ENCODE results near the gene SUSD3.
A peak's percentile ranks its signal among the peaks of the same experiment; 100 is the strongest.

The SUSD3 gene

GRCh38 chr9:93051680-93052089, 6.8 kb upstream of the SUSD3 start:
- no peak for DNase-seq (ENCODE audit: extremely low read depth in 1 of 2, low read depth in 1 of 2)

DNA sequence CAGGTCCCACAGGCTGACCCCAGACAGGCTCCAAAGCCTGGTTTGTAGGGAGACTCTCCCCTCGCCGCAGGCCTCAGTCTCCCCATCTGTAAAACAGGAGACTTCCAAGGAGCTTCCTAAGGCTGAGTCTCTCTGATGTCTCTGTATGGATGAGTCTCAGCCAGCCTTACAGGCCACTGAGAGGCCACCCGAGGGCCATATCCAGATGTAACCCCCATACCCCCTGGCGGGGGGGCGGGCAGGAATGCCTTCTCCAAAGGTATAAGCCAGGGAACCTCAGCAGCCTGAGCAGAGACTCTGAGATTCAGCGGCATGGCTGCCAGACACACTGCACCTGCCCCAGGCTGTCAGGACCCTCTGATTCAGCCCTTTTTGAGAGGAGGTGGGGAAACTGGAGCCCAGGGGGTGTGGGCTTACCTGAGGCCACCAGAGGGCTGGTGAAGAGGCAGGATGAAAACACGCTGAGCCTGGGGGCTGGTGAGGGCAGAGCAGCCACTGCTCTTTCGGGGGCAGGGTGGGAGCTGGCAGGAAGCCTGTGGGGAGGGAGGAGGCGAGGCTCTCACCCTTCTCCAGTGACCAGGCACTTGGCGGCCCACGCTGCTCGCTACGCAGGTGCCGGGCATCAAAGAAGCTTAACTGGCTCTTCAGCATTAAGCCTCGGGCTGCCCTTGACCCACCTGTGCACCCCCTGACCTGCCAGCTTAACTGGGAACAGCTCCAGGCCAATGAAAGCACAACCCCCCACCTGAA, 5.5 kb upstream of the SUSD3 start:
- no peak for DNase-seq (ENCODE audit: extremely low read depth in 1 of 2, low read depth in 1 of 2)

DNA sequence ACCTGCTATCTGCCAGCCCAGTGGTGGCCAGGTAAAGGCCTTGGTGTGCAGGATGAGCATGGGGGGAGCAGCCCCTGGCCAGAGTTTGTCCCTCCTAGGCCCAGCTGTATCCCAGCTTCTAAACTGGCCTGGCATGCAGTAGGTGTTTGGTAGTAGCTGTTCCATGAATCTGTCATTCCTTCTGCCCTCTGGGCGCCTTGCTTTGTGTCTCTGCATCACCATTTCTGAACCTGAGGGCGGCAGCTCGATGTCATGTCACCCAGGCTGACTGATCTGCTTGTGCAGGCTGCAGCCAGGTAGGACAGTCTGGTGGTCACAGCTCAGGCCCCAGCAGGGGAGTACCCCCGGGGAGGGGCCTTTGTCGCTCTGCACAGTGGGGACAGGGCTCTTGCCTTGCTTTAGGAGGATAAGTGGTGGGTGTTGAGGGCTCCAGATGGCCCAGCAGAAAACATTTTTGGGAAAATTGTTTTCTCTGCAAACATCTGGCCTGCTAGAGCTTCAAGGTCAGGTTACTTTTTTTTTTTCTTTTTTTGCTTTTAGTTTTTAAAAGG, 4.6 kb upstream of the SUSD3 start:
- no peak for DNase-seq (ENCODE audit: extremely low read depth in 1 of 2, low read depth in 1 of 2)

GRCh38 chr9:93054758-93055704, 3.5 kb upstream of the SUSD3 start:
- no peak for DNase-seq (ENCODE audit: extremely low read depth in 1 of 2, low read depth in 1 of 2)

DNA sequence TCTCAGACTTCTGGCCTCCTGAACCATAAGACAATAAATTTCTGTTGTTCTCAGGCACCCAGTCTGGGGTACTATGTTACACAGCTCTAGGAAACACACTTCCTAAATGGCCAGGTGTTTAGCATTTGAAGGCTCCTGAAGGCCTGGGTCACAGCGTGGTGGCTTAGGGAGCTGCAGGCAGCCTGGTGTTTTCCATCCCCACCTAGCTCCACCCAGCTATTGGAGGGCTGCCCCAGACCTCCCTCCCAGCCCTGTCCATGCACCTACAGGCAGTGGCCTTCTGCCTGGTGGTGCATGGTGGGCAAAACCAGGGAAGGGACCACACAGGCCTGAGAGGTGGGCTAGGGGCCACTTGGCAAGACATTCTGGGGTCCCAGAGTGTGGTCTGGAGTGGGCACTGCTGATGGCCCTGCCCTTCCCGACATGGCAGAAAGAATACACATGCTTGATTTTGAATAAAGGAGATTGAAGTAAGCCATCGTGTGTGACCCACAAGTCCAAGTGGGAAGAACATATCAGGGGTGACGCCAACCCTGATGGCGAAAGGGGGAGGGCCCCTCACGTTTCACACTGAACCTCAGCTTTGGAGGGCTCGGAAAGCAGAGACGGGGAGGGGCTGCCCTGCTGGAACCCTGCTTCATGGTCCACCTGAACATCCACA, 1.3 kb upstream of the SUSD3 start:
- no peak for DNase-seq (ENCODE audit: extremely low read depth in 1 of 2, low read depth in 1 of 2)

DNA sequence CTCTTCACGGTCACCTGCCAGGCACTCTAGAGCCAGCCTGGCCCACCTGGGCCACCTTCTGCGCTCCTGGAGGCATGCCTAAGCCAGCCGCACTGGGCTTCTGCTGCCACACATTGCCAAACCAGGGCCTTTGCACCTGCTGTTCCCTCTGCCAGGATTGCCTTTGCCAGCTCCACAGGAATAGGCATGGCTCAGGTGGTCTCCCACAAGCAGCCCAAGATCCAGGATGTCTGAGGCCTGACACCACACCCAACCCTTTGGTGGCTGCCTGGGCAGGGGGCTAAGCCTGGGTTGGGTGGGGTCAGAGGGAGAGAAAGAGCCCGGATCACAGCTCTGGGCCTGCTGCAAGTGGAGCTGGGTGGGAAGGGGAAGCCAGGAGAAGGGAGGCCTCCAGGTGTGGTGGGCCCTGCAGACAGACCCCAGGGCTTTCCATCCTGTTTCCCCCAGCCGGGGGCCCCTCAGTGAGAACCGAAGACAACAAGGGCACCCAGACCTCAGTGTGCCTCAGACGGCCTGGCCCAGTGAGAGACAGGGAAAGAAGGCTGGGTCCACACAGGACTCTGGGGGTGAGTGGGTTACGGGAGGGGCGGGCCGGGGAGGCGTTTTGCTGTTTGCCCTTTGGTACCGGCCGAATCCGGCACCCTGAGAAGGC, 672 bp upstream of the SUSD3 start:
- DNase-seq (ENCODE audit: extremely low read depth in 1 of 2, low read depth in 1 of 2) = no peak

GRCh38 chr9:93059011-93059714, 662 bp downstream of the SUSD3 start:
- no peak for DNase-seq (ENCODE audit: extremely low read depth in 1 of 2, low read depth in 1 of 2)

- no peak for DNase-seq (ENCODE audit: extremely low read depth in 1 of 2, low read depth in 1 of 2)
Measured at GRCh38 chr9:93059715-93060578, 1.4 kb downstream of the SUSD3 start.

- no peak for DNase-seq (ENCODE audit: extremely low read depth in 1 of 2, low read depth in 1 of 2)
Measured at GRCh38 chr9:93060746-93061259, 2.3 kb downstream of the SUSD3 start.

- DNase-seq (ENCODE audit: extremely low read depth in 1 of 2, low read depth in 1 of 2) = no peak
Measured at GRCh38 chr9:93061260-93061751, 2.8 kb downstream of the SUSD3 start.

DNA sequence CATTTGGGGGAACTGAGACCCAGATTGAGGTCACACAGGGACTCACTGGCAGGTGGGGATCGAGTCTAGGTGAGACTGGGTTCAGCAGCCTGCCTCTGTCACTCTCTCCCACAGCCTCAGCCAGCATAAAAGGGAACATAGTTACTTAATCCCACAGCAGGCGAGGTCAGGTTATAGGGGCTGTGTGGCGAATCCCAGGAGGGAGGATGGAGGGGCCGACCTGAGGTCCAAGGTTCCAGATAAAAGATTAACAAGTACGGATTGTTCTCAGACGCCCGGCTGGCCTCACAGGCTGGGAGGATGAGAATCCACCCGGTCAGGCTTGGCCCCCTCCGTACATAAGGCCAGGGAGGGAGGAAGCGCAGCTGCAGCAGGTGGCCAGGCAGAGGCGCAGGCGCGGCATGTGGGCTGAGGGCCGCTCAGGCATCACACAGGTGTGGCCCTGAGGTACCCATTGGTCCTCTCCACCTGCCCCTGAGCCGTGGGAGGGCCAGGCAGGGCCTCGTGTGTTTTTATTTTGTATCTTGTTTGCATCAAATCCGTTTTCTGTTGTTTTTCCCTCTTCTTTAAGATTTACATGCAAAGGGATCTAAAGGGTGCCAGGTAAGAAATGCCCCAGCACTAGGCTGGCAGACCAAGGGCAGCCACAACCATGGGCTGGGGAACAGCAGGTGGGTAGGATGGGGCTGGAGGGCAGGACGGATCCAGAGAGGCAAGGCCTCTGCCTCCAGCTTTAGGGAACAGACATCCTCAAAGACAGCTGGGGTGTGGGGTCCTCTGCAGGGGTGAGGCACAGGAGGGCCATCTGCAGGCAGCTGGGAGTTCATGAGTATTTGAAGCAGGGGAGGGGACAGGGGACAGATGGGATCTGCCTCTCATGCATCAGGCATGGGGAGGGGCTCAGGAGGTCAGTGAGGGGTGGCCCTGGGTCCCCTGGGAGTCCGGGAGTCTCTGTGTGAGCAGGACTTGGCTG, 3.6 kb downstream of the SUSD3 start:
- DNase-seq (ENCODE audit: extremely low read depth in 1 of 2, low read depth in 1 of 2) = no peak

- peak; percentile 68 to 73 for DNase-seq (ENCODE audit: extremely low read depth in 1 of 2, low read depth in 1 of 2)
Measured at GRCh38 chr9:93064392-93065134, 6.1 kb downstream of the SUSD3 start.

DNA sequence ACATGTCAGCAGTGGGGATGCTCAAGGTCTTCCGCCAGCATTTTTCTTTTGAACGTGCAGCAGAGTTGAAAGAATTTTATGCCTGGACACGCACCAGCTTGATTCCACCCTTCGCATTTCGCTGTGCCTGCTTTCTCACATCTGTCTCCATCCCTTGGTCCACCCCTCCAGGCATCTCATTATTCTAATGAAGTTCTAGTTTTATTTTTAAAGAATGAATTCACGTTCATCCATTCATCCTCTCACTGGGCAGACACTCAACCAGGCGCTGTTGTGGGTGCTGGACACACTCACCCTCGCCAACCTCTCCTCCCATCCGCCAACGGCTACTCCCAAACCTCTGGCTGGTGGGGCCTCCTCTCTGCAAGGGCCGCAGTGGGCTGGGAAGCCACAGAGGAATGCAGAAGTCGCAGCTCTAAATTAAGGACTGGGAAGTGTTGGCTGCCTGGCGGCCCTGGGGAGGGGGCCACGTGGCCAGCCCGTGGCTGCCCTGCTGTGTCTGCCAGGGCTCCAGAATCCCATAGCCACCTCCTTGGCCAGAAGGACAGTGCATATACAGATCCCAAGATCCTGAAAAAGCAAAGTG, 6.7 kb downstream of the SUSD3 start:
- no peak for DNase-seq (ENCODE audit: extremely low read depth in 1 of 2, low read depth in 1 of 2)

- no peak for DNase-seq (ENCODE audit: extremely low read depth in 1 of 2, low read depth in 1 of 2)
Measured at GRCh38 chr9:93066978-93067603, 8.6 kb downstream of the SUSD3 start.

GRCh38 chr9:93068956-93069355, 10.5 kb downstream of the SUSD3 start:
- DNase-seq (ENCODE audit: extremely low read depth in 1 of 2, low read depth in 1 of 2) = no peak

DNA sequence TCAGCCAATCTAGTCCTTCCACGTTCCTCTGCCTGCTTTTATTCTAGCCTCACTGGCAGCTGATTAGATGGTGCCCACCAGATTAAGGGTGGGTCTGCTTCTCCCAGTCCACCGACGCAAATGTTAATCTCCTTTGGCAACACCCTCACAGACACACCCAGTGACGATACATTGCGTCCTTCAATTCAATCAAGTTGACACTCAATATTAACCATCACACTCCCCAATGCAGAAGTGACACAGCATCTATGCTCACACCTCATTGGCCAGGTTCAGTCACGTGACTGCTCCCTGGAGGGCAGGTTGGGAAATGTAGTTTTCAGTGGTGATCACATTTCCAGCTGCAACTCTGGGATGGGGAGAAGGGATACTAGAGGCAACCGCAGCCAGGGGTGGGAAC, 13.0 kb downstream of the SUSD3 start:
- DNase-seq (ENCODE audit: extremely low read depth in 1 of 2, low read depth in 1 of 2) = no peak

All from activated CD8-positive, alpha-beta memory T cell treated with anti-CD3 and anti-CD28 coated beads for 1 hour (primary cell).